Measurements from ENCODE around the gene RAB11FIP4.
A peak's percentile ranks its signal among the peaks of the same experiment; 100 is the strongest.

Gene RAB11FIP4

DNA sequence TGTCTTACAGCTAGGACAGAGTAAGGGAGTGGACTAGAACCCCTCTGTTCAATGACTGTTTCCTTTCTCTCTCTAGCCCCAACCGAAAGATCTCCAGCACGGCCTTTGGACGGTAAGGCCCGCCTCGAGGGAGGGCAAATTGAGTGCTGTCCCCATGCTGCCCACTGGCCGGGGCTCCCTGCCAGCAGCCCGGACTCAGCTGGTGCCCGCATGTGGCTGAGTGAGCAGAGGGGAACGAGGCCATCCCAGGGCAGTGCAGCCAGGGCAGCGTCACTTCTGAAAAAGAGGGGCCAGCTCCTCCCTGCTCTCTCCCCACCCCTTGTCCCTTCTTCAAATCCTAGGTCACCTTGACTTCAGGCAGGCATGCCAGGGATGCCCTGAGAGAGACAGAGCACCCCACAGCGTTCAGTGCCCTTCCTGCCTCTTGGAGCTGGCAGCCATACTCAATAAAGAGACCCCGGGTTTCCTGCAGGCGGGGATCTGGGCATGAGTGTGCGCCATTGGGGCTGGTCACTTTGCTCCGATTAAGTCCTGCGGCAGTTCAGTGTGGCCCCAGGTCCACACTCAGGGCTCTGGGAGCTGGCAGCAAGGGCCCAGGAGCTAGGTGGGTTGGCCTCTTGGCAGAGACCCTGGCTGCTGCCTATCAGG lies 130.9 kb downstream of the RAB11FIP4 start:
- DNase-seq (ENCODE audit: low read depth in 3 of 3, low spot score in 1 of 3), result no peak

DNA sequence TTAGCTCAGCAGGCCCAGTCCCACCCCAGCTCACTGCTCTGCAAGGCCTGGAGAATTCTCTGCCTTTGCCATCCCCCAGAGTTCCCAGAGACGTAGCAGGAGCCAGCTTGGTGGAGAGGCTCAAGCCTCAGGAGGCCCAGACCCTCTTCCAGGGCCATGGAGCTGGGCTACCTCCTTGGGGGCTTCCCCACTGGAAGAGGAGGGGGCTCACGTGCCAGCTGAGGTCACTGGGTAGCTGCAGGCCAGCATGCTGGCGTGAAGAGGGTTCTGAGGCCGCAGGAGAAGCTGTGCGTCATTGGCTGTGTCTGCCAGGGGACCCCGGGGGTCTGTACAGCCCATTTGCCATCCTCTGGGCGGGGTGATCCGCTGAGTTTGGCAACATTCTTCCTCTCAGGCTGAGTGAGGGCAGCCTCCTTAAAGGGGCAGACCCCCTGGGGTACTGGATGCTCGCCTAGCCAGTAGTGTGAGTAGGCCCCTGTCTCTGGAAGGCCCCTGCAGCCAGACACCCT lies 131.6 kb downstream of the RAB11FIP4 start:
- DNase-seq (ENCODE audit: low read depth in 3 of 3, low spot score in 1 of 3), result no peak

DNA sequence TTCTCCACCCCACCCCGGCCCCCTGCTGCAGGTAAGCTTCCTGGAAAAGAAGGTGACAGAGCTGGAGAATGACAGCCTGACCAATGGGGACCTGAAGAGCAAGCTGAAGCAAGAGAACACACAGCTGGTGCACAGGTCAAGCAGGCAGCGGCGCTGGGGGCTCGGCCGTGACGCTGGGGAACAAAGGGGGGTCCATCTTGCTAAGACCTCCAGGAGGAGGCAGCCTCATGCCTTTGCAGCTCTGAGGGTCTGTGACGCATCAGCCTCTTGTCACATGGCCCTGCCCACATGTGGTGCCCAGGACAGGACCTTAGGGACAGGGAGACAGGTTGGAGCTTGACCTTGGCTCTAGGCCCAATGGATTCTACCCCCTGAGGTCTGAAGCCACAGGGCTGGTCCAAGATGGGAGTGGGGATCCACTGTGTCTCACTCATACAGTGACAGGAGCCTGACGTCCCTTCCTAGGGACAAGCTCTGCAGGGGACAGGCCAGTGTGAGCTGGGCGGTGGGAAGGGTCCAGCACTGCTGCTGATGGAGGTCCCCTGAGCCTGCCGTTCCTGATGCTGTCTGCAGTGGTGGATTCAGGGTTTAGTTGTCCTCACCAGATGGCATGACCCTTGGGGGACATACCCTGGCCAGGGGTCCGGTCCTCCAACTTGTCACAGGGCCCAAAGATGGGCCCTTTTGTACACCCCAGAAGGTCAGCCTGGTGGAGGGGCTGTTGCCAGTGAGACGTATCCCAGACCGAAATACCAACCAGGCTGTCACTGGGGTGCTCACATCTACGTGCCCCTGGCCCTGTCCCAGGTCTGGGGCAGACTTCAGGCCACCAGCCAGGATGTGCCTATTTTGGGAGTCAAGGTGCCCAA lies 132.6 kb downstream of the RAB11FIP4 start:
- DNase-seq (ENCODE audit: low read depth in 3 of 3, low spot score in 1 of 3), result no peak

DNA sequence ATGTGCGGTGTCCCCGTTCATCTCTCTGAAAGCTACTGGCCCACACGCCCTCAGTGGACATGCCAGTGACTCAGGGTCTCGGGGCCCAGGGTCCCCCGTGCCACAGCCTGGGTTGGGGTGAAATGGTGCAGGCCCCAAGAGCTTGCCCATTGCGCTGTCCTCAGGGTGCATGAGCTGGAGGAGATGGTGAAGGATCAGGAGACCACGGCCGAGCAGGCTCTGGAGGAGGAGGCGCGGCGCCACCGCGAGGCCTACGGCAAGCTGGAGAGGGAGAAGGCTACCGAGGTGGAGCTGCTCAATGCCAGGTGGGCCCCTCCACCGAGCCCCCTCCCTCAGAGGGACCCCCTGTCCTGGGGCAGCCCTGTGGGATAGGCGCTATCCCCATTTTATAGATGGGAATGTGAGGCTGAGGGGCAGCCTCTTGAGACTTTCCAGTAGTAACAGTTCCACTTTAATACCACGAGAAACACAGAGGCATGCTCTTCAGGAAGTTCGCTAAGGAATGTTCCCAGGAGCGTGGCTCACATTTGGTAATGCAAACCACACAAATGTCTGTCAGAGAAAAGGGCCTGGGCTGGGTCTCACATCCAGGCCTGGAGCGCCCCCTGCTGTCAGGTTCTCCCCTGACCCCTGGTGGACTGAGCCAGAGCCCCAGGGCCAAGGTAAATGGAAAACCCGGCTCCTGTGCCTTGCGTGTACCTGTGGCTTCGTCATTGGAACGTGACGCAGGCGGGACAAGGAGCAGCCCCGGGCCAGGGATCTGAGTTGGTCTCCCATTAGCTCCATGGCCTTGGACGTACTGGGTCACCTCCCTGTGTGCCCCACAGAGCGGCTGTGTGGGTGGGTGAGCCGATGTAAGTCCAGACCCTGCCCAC lies 133.7 kb downstream of the RAB11FIP4 start:
- peak; percentile 72 to 95 (median 75) for DNase-seq (ENCODE audit: low read depth in 3 of 3, low spot score in 1 of 3)

DNA sequence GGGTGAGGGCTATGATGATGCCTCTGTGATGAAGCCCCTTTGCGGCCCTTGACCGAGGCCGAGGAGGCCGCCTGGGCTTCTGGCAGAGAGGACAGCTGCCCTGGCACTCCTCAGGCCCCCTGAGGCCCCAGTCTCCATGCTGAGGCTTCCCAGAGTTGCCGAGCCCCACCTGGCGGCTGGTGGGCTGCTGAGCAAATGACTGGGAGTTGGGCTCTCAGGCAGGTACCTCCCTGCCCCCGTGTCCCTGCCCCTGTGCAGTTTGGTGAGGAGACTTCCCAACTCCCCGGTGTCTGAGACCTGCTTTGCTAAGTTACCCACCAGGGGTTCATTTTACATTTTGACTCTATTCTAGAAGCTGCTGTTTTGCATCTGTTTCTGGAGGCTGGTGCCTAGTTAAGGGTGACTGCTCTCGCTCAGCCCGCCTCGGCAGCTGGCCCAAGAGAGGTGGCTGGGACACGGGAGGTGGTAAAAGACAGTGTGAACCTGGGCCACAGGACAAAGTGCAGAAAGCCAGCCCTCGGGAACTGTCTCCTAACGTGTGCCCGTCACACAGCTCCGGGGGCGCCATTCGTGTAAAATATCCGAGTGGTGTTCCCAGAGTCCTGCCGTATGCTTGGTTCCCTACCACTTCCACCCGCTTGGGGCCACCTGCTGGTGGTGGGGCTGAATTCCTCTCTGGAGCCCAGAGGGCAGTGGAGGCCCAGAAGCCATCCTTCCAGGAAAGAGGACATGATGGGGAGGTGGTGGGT lies 134.5 kb downstream of the RAB11FIP4 start:
- DNase-seq (ENCODE audit: low read depth in 3 of 3, low spot score in 1 of 3), result no peak

DNA sequence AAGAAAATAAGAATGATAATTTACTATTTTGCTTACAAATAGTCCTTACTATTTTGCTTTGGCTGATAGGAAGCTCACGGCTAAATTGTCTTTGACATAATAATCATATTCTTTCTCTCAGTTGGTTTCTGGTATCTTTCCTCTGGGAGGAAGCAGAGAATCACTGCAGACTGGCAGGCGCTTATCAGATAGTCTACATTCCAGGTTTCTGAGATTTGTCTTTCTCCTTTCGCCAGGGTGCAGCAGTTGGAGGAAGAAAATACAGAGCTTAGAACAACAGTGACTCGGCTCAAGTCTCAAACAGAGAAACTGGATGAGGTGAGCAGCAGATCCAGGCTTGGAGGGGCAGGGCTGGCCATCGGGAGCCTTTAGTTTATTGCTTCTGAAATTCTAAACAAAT lies 136.1 kb downstream of the RAB11FIP4 start:
- DNase-seq (ENCODE audit: low read depth in 3 of 3, low spot score in 1 of 3), result no peak

DNA sequence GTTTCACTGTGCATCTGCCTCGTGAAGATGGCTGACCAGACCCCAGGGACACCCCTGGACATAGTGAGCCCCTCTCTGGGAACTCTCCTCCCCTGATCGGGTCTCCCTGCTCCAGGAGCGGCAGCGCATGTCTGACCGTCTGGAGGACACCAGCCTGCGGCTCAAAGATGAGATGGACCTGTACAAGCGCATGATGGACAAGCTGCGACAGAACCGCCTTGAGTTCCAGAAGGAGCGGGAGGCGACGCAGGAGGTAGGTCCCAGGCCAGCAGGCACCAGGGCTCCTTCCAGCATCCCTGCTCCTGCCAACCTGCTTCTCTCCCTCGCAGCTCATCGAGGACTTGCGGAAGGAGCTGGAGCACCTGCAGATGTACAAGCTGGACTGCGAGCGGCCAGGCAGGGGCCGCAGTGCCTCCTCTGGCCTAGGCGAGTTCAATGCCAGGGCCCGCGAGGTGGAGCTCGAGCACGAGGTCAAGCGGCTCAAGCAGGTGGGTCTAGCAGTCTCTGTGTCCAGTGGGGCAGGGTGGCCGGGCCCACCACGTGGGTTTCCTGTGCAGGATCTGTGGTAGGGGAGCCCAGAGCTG lies 136.9 kb downstream of the RAB11FIP4 start:
- DNase-seq (ENCODE audit: low read depth in 3 of 3, low spot score in 1 of 3), result no peak

DNA sequence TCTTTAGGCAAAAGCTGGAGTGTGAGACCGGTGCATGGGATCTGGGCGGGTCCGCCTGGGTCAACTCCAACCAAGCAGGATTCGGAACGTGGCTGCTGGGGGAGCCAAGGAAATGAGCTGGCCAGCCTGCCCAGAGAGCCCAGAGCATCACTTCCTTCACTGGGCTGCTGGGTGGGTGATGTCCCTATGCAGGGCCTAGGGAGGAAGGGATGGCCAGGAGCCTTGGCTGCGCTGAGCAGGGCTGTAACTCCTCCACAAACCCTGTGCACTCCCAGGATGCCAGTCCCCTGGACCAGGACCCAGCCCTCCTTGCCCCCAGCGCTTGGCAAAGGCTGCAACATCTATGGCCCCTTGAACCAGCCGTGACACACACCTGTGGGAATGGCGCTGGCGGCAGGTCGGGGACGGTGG lies 138.4 kb downstream of the RAB11FIP4 start:
- DNase-seq (ENCODE audit: low read depth in 3 of 3, low spot score in 1 of 3), result no peak

DNA sequence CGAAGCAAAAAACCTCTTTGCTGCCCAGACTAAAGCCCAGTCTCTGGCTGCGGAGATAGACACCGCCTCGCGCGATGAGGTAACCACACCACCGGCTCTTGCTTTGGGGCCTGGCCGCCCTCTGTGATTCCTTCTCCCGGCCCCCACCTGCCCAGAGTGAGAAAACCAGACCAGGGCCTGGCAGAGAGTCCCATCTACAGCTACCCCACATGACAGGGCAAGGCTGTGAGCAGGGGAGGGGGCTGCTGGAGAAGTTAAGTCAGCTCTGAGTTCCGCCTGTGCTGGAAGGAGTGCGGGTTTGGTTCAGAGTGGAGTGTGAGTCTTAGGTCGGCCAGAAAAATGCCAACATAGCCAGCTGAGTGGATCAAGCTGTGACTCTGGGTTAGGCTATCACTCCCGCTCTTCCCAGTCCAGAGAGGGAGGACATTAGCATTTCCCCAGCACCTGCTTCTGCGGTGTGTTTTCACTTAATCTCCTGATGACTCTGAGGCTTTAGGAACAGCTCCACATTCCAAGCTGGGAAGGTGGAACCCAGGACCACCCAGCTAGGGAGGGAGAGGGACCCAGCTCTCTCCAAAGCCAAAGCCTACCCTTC lies 139.0 kb downstream of the RAB11FIP4 start:
- no peak for DNase-seq (ENCODE audit: low read depth in 3 of 3, low spot score in 1 of 3)

DNA sequence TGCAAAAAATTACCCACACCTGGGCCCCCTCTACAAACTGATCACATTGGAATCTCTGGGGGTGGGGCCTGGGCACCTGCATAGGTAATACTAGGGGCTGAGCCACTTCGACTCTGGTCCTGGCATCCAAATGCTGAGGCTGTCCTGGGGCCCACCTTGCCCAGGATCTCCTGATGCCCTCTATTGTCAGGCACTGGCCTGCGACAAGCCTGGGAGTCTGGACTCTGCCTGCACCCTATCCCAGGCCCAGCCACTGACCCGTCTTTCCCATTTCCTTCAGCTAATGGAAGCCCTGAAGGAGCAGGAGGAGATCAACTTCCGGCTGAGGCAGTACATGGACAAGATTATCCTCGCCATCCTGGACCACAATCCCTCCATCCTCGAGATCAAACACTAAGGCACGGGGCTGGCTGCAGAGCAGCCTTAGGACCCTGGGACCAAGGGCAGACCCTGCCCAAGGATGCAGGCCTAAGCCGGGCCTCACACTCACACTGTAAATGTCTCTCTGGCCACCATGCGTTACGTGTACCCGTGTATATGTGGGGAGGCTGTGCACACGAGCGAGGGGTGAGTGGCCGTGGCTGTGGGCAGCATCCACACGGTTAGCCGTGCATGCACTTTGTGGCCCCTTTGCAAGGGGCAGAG lies 140.0 kb downstream of the RAB11FIP4 start:
- no peak for DNase-seq (ENCODE audit: low read depth in 3 of 3, low spot score in 1 of 3)

DNA sequence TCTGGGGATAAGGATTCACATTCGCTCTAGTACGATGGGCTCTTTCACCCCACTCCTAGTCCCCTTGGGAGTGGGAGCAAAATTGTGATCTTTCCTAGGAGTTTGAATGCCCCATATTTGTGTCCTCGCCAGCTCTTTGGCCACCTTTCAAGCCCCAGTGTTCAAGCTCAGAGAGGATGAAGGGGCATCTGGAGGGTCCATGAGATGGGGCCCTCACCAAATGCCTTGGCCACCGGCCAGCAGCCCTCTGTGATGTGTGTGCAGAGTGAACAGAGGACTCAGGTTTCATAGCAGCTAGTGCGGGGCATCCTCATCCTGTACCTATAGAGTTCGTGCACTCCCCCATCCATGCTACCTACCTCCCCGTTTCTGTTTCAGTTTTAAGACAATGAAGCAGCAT lies 140.6 kb downstream of the RAB11FIP4 start:
- no peak for DNase-seq (ENCODE audit: low read depth in 3 of 3, low spot score in 1 of 3)

DNA sequence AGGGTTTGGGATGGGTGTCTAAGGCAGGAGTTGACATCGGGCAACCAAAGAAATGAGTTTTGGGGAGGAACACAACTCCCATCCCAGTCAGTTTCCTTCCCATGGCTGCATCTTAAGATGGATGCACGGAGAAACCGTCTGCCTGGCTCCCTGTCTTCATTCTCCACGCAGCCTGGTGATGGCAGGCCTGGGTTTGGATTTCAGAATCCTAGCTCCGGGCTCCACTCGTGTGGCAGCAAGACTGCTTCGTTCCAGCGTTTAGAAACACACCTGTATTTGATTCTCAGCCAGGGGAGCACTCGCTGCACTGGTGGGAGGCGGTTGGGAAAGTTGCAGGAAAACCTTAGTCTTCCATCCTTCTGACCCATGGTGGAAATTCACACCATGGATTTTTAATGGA lies 141.1 kb downstream of the RAB11FIP4 start:
- no peak for DNase-seq (ENCODE audit: low read depth in 3 of 3, low spot score in 1 of 3)

DNA sequence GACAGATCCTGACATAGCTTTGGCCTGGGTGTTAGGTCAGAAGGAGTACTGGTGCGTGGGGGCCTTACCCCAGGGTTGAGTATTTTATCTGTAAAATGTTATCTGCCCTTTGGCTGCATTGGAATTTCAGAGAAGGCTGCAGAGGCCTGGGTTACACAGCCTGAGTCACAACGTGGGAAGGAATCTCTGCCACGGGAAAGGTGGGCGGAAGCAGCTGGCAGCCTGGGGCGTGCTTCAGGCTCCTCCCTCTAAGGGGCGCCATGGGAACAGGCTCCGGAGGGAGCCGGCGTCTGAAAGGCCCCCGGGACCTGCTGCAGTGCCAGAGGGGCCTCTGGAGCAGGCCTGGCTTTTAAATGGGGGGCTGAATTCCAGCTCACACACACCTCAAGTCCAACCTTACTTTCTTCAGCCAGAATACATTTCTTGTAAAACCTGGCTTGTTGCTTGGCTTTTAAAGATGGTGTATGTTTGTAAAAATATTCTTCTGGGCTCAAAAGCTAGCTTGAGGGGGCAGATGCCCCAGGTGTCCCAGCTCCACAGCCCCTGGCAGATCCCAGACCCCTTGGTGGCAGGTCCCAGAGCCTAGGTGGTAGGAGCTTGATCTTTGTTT lies 142.2 kb downstream of the RAB11FIP4 start:
- peak in 1 of 3 donors; percentile 32 for DNase-seq (ENCODE audit: low read depth in 3 of 3, low spot score in 1 of 3)

DNA sequence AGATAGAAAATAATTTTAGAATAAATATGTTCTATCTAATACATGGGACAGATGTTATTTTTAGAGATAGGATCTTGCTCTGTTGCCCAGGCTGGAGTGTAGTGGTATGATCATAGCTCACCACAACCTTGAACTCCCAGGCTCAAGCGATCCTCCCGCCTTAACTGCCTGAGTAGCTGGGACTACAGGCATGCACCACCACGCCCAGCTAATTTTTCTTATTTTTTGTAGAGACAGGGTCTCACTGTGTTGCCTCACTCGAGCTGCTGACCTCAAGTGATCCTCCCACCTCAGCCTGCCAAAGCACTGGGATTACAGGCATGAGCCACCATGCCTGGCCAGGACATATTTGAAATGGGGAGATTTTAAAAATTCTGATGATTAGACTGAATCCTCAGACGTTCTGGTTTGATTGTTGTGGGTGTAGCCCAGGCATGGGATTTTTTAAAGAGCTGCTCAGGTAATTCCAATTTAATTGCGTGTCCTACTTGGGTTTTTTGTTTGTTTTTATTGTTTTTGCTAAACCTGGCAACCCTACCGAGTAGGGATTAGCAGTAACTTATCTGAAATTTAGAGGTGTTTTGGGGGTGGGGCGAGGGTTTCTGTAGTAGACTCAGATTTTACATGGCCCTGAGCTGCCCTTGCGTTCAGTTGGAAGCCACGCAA lies 142.9 kb downstream of the RAB11FIP4 start:
- no peak for DNase-seq (ENCODE audit: low read depth in 3 of 3, low spot score in 1 of 3)

DNA sequence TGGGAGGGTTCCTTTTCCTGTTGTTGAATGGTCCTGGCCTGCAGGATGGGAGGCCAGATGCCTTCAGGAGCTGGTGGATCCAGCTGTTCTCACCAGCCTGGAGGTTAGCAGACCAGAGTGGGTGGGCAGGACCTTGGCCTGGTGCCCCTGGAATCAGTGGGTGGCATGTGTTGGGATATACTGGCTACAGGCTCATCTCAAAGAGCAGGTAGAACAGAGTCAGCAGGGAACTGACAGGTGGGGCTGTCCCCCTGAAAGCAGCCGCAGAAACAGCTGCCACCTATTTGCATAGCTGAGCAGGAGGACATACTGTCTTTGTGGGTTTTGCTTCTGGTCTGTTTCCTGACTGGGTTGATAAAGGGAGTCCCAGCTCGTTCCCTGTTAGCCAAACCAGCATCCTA lies 144.1 kb downstream of the RAB11FIP4 start:
- DNase-seq (ENCODE audit: low read depth in 3 of 3, low spot score in 1 of 3), result no peak

DNA sequence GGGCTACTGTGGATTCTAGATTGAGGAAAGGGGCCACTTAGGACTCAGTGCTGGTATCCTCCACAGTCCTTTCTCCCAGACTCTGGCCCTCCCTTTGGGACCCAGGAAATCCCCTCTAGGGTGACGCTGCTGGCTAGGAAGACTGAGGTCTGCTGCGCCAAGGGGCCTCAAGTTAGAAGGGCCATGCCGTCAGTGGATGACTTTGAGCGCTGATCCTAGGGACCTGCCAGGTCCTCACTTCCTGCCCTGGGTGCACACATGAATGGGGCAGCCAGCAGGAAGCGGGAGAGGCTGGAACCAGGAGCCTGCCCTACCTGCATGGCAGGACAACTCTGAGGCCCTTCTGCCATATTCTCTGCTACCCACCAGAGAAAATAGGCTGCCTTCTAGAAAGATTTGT lies 145.0 kb downstream of the RAB11FIP4 start:
- no peak for DNase-seq (ENCODE audit: low read depth in 3 of 3, low spot score in 1 of 3)

DNA sequence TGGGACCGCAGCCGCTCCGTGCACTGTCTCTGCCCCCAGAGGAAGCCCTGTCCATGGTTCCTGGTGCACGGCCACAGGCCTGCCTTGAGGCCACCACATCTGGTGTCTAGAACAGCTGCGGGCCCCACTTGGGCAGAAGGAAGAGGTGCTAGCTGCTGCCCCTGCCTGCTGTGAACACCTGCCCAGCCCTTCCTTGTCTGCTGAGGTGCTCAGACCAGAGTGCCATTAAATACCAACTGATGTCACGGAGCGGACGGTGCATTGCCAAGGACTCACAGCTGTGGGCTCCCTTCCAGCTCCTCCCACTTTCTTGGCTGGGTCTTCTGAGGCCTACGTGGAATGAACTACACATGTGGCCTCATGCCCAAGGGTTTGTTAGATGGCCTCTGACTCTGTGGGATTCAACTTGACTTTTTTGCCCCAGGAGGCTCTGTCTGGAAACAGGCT lies 146.1 kb downstream of the RAB11FIP4 start:
- no peak for DNase-seq (ENCODE audit: low read depth in 3 of 3, low spot score in 1 of 3)

DNA sequence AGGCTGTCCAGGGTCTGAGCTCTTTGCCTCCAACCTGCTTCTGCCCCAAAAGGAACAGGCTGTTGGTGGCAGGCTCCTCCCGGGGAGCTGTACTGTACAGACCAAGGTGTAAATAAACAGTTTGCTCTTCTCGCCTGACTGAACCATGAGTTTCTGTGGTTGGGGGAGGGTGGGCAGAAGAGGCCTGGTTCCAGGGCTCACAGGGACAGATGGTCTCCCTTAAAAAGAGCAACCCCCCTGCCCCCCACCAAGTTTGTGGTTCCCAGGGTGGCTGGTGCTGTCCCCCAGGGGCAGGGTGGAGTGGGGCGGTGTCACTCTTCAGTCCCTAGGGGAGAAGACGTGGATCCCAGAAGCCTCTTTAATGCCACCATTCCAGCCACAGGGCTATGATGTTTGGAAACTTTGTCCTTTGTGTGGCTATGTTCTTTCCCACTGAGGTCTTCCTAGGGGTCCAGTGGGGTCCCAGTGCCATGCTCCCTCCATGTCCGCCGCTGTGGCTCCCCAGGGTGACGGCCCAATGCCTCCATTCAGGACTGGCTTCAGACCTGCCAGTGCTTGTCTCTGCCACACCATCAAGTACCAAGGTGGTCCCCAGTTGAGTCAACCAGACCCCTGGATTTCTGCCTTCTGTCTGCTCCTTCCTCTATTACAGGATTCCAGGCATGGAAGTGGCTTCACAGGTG lies 146.7 kb downstream of the RAB11FIP4 start:
- no peak for DNase-seq (ENCODE audit: low read depth in 3 of 3, low spot score in 1 of 3)

Data from stimulated activated CD4-positive, alpha-beta T cell treated with anti-CD3 and anti-CD28 coated beads, TNF-alpha, amount 100 ng/mL, for 1 hour (primary cell).